GM23248 (cell line): ENCODE data around the gene NEDD4L.

Source experiments
- EZH2 ChIP-seq: fragments of 200-600 bp; sonication (generic); IDR thresholded peaks from 2 replicates; pipeline ENCODE4 v1.6.1; 2018; ENCODE audit warnings: antibody characterized with exemption, mild to moderate bottlenecking; ENCODE audit not compliant: insufficient read depth, poor library complexity, severe bottlenecking
- EZH2phosphoT487 ChIP-seq: fragments of 200-600 bp; sonication (generic); IDR thresholded peaks from 2 replicates; pipeline ENCODE4 v1.6.1; 2018; ENCODE audit warnings: antibody characterized with exemption, moderate library complexity, mild to moderate bottlenecking, low read depth; ENCODE audit not compliant: insufficient read depth

DNA sequence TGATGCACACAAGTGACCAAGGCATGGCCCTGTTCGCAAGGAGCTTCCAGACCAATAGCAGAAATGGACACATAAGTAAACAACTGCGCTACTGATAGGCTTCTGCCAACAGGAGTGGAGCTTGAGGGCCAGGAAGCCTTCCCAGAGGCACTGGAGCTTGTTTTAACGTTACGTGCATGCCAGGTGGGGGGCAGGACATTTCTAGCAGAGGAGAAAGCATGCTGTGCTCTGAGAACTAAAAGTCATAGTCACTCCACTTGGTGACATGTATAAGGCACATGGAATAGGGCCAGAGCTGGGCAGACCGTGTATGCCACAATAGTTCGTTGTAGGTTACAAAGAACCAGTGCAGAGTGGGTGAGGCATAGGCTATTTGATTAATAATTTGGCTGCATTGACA, 184.2 kb downstream of the NEDD4L start:
- TF ChIP-seq EZH2: no peak
- TF ChIP-seq EZH2phosphoT487: no peak
